Activated T-helper 17 cell treated with anti-CD3 and anti-CD28 coated beads, Interleukin-2, amount 50 U/mL, for 72 hours (primary cell): ENCODE data around the gene ZNF41. TPM values are rescaled to one million over a fixed set of nuclear protein-coding genes. Genes with fewer than 3 reads are reported as not detected.
"Not testable (repeated sequence)": the region's sequence is repeated elsewhere in the genome, so short reads cannot be mapped to it uniquely, and the experiment has no call there.

ENCODE experiments used
- ATAC-seq: fragments of 150-1000 bp; cut with Tn5 transposase; replicated peaks from 2 replicates; pipeline ENCODE4 v1.10.0; 2021; ENCODE audit warnings: mild to moderate bottlenecking, moderate library complexity
- H3K27ac Mint-ChIP-seq: one replicate; pipeline ENCODE4 v1.8.0; 2022; ENCODE audit warnings: mixed read lengths
- H3K27me3 Mint-ChIP-seq: one replicate; pipeline ENCODE4 v1.8.0; 2022; ENCODE audit warnings: mixed read lengths
- H3K36me3 Mint-ChIP-seq: one replicate; pipeline ENCODE4 v1.8.0; 2022; ENCODE audit warnings: low read depth, mild to moderate bottlenecking, mixed read lengths
- H3K4me1 Mint-ChIP-seq: one replicate; pipeline ENCODE4 v1.8.0; 2022; ENCODE audit warnings: mixed read lengths
- H3K4me3 Mint-ChIP-seq: one replicate; pipeline ENCODE4 v1.8.0; 2022; ENCODE audit warnings: mild to moderate bottlenecking, mixed read lengths
- H3K9me3 Mint-ChIP-seq: one replicate; pipeline ENCODE4 v1.8.0; 2022; ENCODE audit warnings: mixed read lengths
- total RNA-seq, 2 donors: library from RNA; stranded (reverse); gene quantifications; one replicate each; pipeline ENCODE4 v1.2.3, GENCODE V29; 2022

Gene ZNF41
- total RNA-seq, 2 donors from 2014 or later: 10.5 to 12.2 TPM

DNA sequence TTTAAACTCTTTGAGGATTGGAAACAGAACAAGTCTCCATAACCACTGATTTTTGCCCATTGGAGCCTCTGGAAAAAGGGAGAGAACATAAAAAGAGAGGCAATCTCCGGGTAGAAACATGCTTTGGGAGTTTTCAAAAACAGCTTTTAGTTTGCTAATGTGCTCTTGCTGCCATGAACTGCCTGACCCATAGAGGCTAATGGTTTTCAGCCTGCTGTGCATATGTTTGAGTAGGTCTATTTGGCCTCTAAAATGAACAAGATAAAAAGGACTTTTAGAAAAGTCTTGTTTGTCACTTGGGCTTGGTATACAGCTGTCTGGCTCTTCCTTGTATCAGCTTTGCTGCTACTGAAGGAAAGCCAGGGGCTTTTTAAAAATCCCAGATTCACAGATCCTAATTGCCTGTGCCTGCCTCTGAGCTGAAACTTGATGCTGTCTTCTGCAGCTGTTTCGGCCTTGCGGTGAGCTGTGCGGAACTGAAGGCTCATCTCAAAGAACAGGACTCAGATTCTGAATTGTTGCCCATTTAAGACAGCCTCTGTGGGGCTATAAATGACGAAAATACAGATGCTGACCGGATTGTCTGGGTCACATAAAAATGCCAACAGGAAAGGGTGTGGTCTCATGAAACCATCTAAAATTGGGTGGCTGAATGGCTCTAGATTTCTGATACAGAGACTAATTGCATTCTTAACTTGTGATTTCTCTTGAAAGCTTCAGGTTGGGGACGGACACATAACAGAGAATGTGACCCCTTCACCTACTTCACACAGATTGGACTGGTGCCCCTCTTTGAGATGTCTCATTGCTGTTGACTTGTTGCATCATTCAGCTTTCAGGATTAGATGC lies 18.4 kb upstream of the ZNF41 start:
- Mint-ChIP-seq H3K9me3 (no peaks in the 10 kb centered on the region), H3K27ac (no peak overlapping the region), H3K36me3 (no peaks in the 10 kb centered on the region), H3K27me3 (no peaks in the 10 kb centered on the region), H3K4me3 (no peak overlapping the region), H3K4me1 (no peaks in the 10 kb centered on the region)
- no peak for ATAC-seq

DNA sequence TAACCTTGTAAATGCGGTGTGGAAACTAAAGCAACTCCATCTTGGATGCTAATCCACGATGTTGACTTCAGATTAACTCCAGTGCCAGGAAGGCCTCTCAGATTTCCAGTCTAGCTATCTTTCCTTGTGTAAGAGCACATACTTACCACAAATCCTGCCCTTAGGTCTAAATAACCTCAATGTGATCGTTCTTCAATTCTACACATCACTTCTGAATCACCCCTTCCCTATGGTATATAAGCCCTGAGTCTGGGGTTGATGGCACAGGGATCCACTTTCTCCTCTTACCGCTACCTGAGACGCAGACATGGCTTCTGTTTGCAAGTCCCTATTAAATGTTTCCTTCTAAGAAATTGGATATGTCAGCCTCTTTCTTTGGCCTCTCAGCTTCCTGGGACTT lies 17.5 kb upstream of the ZNF41 start:
- no peak overlapping the region for H3K27ac Mint-ChIP-seq
- no peaks in the 10 kb centered on the region for H3K27me3 Mint-ChIP-seq
- no peaks in the 10 kb centered on the region for H3K36me3 Mint-ChIP-seq
- no peaks in the 10 kb centered on the region for H3K9me3 Mint-ChIP-seq
- no peak for ATAC-seq
- H3K4me3 Mint-ChIP-seq: no peak overlapping the region
- H3K4me1 Mint-ChIP-seq: no peaks in the 10 kb centered on the region

DNA sequence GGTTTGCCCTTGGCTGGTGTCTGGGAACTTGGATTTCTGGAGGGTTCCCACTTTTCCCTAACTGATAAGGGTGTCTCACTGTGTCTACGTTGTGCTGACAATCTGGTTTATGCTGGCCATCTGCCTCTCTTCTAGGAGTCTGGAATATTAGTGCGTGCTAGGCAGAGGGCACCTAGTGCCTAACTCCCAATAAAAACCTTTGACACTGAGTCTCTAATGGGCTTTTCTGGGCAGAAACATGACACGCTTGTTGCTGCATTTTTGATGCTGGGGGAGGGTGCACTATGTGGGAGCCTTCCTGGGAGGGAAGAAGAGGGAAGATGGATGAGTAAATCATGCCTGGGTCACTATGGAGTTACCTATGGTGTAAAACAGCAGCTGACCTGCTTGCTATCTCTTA lies 16.3 kb upstream of the ZNF41 start:
- Mint-ChIP-seq H3K4me1 (no peaks in the 10 kb centered on the region), H3K9me3 (no peaks in the 10 kb centered on the region), H3K27ac (no peak overlapping the region), H3K4me3 (no peak overlapping the region), H3K36me3 (no peaks in the 10 kb centered on the region), H3K27me3 (no peaks in the 10 kb centered on the region)
- no peak for ATAC-seq

DNA sequence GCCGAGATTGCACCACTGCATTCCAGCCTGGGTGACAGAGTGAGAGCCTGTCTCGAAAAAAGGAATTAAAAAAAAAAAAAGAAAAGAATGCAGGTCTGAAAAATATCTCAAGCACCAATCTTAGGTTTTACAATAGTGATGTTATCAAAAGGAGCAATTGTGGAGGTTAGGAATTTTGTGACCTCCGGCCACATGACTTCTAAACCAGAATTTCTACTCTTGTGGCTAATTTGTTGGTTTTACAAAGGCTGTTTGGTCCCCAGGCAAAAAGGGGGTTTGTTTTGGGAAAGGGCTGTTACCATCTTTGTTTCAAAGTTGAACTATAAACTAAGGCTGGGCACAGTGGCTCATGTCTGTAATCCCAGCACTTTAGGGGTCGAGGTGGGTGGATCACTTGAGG lies 15.4 kb upstream of the ZNF41 start:
- Mint-ChIP-seq H3K27me3 (no peaks in the 10 kb centered on the region), H3K36me3 (no peaks in the 10 kb centered on the region), H3K4me3 (no peak overlapping the region), H3K4me1 (no peaks in the 10 kb centered on the region), H3K27ac (no peak overlapping the region), H3K9me3 (no peaks in the 10 kb centered on the region)
- ATAC-seq: no peak

DNA sequence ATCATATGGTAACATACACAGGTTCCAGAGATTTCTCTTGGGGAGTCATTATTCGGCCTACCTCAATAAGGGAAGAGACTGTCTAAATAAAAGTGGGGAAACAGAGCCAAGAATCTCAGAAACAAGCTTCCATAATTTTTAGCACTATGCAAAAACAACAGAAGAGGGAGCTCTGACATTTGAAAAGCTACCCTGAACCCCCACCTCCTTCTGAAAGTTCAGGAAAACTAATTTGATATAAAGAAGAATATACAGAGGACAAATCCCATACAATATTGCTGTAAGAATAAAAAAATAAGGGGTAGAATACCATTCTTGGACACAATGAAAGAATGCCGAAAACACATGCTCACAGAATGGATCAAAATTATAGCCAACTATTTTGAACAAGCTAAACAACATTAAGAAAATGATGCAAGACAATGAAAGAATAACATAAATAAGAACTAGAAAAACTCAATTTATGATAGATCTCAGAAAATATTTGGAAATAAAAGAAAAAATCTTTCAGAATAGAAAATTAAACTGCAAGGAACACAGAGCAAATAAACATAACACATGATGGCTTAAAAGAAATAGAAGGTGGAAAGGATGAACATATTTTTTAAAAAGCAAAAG lies 14.4 kb upstream of the ZNF41 start:
- H3K4me3 Mint-ChIP-seq: no peak overlapping the region
- no peak for ATAC-seq
- H3K27ac Mint-ChIP-seq: no peak overlapping the region
- no peaks in the 10 kb centered on the region for H3K9me3 Mint-ChIP-seq
- no peaks in the 10 kb centered on the region for H3K36me3 Mint-ChIP-seq
- H3K27me3 Mint-ChIP-seq: no peaks in the 10 kb centered on the region
- H3K4me1 Mint-ChIP-seq: no peaks in the 10 kb centered on the region

DNA sequence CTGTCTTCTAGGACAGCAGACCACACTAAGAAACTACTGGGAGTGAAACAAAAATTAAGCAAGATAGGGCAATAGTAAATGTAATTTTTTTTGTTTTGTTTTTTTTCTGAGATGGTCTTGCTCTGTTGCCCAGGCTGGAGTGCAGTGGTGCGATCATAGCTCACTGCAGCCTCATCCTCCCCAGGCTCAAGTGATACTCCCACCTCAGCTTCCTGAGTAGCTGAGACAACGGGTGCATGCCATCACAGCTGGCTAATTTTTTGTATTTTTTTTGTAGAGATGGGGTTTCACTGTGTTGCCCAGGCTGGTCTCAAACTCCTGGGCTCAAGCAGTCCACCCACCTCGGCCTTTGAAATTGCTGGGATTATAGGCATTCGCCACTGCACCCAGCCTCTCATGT lies 9.1 kb upstream of the ZNF41 start:
- not testable (repeated sequence) for H3K27me3 Mint-ChIP-seq, H3K4me1 Mint-ChIP-seq, H3K9me3 Mint-ChIP-seq, H3K36me3 Mint-ChIP-seq, H3K27ac Mint-ChIP-seq, ATAC-seq, H3K4me3 Mint-ChIP-seq

DNA sequence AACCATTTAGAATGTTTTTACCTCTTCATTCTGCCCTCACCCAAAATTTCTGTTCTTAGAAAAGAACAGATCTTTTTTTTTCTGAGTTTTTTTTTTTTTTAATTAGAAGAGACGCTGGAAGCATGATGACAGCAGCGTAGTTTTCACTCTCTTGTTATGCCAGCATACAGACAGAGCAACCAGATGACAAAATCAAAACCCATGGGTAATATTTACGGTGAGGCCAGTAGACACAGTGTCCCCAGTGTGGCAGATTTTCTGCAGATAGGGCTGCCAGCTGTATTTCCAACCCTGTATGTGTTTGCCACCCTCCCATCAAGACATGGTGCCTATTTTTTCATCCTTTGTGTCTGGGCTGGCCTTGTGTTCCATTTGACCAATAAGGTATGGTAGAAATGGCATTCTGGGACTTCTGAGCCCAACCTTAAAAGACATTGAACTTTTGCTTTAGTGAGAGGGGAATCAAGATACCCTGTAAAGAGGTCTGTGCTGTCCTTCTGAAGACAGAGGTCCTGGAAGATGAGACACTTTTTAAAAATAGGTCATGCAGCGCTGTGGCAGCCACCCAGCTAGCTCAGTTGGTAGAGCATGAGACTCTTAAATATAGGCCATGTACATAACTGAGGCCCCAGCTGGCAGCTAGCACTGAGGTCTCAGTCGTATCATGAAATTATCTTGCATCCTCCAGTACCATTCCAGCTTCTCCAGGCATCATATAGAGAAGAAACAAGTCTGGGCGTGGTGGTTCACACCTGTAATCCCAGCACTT lies 6.7 kb upstream of the ZNF41 start:
- Mint-ChIP-seq H3K27me3 (no peaks in the 10 kb centered on the region), H3K4me3 (no peak overlapping the region), H3K9me3 (no peaks in the 10 kb centered on the region), H3K4me1 (no peaks in the 10 kb centered on the region), H3K27ac (no peak overlapping the region), H3K36me3 (no peaks in the 10 kb centered on the region)
- no peak for ATAC-seq

DNA sequence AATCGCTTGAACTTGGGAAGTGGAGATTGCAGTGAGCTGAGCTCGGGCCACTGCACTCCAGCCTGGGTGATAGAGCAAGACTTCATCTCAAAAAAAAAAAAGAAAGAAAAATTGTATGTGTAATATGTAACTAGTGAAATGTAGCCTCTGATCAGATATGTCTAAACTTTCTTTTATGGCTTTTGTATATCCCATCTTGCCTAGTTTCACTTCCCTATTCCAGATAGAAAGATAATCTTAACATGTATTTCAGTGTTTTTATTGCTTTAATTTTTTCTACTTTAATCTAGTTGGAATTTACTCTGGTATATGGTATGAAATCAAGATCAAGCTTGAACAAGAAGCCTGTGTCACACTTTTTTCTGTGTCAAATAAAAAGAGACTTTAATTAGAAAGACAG lies 1.9 kb upstream of the ZNF41 start:
- ATAC-seq: no peak
- H3K9me3 Mint-ChIP-seq: no peaks in the 10 kb centered on the region
- no peak overlapping the region for H3K27ac Mint-ChIP-seq
- no peaks in the 10 kb centered on the region for H3K27me3 Mint-ChIP-seq
- H3K36me3 Mint-ChIP-seq: peaks cover 9% of the 10 kb centered on the region
- no peak overlapping the region for H3K4me3 Mint-ChIP-seq
- peaks cover 12% of the 10 kb centered on the region for H3K4me1 Mint-ChIP-seq

DNA sequence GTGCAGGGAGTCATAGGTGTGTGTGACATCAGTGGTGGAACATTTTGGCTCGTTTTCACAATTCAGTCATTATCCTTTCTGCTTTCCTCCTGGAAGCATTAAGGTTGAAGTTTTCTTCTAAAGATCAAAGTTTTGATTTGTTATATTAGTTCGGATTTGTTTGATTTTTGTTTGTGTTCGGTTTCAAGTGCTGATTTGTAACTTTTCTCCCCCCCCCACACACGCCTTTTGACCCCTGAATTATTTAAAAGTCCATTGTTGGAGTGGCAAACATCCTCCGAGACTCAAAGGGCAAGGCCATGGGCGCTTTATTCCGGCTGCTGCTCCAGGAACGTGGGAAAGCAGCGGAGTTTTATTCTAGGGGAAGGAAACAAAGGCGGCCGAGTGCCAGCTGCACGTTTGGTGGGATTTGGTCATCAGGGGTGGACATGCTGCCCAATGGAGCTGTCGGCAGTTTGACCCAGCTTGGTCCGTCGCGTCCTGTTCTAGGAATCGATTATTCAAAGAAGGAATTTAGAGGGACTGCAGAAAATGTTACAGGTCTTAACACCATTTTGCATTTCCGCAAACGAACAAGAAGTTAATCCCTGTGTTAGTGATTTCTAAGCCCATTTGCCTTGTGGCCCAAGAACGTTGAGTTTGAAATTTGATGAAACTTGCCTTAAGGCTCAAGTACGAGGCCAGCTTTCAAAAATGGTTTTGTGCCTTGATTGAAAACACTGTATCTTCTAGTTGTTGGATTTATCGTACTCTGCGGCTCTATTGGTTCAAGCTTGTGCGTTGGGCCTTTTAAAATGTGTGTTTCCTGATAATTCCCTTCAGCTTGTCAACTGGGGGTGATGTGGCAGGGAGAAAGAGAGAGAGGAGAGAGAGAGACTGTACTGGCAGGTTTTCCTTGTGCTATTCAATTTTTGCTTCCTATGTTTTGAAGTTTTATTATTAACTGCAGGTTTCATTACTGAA lies 565 bp upstream of the ZNF41 start:
- Mint-ChIP-seq H3K4me3 (peak overlapping the region; percentile 95), H3K27ac (peak overlapping the region; percentile 95), H3K36me3 (peaks cover 9% of the 10 kb centered on the region), H3K27me3 (no peaks in the 10 kb centered on the region), H3K4me1 (peaks cover 12% of the 10 kb centered on the region), H3K9me3 (no peaks in the 10 kb centered on the region)
- ATAC-seq: no peak

DNA sequence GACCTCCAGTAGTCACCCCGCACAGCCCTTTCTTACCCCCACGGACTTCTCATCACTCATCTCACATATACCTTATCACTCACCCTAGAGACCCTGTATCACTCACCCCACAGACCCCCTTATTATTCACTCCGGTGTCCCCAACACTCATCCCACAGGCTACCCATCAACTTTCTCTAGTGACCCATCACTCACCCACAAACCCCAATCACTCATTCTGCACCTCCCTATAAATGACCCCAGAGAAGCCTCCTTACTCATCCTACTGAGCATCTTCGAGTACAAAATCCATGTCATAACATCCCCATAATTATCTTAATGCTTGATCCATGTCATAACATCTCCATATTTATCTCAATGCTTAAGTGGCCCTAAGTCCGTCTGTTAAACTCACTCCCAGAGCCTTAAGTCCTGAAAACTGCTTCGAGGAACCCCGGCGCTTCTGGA lies 934 bp downstream of the ZNF41 start:
- peaks cover 9% of the 10 kb centered on the region for H3K36me3 Mint-ChIP-seq
- ATAC-seq: peak; percentile 55

DNA sequence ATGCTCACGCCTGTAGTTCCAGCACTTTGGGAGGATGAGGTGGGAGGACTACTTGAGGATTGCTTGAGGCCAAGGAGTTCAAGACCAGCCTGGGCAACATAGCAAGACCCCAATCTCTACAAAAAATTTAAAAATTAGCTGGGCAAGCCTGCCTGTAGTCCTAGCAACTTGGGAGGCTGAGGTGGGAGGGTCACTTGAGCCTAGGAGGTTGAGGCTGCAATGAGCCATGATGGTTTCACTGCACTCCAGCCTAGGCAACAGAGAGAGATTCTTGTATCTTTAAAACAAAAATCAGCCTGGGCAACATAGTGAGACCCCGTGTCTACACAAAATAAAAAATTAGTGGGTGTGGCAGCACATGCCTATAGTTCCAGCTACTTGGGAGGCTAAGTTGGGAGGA lies 1.9 kb downstream of the ZNF41 start:
- peak overlapping the region; percentile 95 for H3K4me3 Mint-ChIP-seq
- H3K9me3 Mint-ChIP-seq: no peaks in the 10 kb centered on the region
- H3K27ac Mint-ChIP-seq: peak overlapping the region; percentile 95
- no peaks in the 10 kb centered on the region for H3K27me3 Mint-ChIP-seq
- peaks cover 12% of the 10 kb centered on the region for H3K4me1 Mint-ChIP-seq
- no peak for ATAC-seq
- peaks cover 9% of the 10 kb centered on the region for H3K36me3 Mint-ChIP-seq

More for the DNA sequence above, 934 bp downstream of the ZNF41 start:
- no peaks in the 10 kb centered on the region for H3K9me3 Mint-ChIP-seq
- no peaks in the 10 kb centered on the region for H3K27me3 Mint-ChIP-seq
- H3K4me3 Mint-ChIP-seq: peak overlapping the region; percentile 95
- peaks cover 12% of the 10 kb centered on the region for H3K4me1 Mint-ChIP-seq
- H3K27ac Mint-ChIP-seq: peak overlapping the region; percentile 95

DNA sequence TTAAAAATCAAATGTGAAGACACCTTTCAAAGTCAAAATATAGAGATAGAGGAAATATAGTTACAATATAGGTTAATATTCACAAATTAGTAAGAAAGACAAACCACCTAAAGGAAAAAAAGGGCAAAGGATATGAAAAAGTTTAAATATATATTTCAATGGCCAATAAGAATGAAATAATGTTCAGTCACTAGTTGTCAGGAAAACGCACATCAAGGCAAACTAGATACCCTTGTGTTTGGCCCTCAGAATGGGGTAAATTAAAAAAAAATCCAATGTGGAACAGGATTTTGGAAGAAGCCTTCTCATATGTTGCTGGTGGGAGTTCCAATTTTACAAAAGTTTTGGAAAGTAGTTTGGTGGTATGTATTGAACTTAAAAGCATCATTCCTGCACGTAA lies 2.4 kb downstream of the ZNF41 start:
- Mint-ChIP-seq H3K4me1 (peaks cover 15% of the 10 kb centered on the region), H3K27me3 (no peaks in the 10 kb centered on the region), H3K4me3 (peak overlapping the region; percentile 95), H3K36me3 (peaks cover 9% of the 10 kb centered on the region), H3K27ac (peak overlapping the region; percentile 95), H3K9me3 (no peaks in the 10 kb centered on the region)
- no peak for ATAC-seq

DNA sequence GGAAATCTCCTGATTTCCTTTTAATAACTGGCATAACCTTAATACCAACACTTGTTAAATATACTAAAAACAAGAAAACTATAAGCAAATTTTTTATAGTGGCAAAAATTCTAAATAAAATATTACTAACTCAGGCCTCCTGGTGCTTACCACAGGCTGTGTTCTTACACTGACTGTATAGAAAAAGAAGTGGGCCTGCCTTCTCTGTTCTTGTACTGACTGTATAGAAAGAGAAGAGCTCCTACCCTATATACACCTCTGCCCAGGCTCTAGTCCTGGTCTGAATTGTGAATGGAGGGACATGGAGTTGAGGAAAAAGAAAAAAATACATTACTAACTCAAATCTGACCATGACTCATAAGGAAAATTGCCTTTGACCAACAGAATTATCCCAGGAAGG lies 7.5 kb downstream of the ZNF41 start:
- Mint-ChIP-seq H3K4me1 (peaks cover 4% of the 10 kb centered on the region), H3K27ac (no peak overlapping the region), H3K4me3 (no peak overlapping the region), H3K36me3 (no peaks in the 10 kb centered on the region), H3K27me3 (no peaks in the 10 kb centered on the region), H3K9me3 (no peaks in the 10 kb centered on the region)
- no peak for ATAC-seq

DNA sequence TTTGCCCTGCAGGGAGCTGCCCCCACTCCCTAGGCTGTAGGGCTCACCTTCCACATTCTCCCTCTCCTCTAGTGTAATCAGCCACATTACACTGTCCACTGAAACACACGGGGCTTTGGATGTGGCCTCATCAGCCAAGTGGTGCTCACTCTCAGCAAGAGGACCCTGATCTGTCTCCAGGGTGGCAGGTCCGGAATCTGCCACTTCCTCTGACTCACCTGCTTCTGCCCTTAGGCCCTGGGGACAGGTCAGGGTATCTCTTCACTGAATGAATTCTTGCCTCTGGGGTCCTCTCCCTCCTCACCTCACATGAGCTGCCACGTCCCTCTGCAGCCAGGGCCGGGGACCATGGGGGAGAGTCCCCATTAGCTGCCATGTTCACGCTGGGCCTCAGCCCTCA lies 15.9 kb downstream of the ZNF41 start:
- Mint-ChIP-seq H3K4me3 (no peak overlapping the region), H3K27ac (no peak overlapping the region), H3K36me3 (peaks cover 57% of the 10 kb centered on the region), H3K4me1 (peaks cover 10% of the 10 kb centered on the region), H3K27me3 (no peaks in the 10 kb centered on the region), H3K9me3 (peaks cover 5% of the 10 kb centered on the region)
- no peak for ATAC-seq
